ENCODE data around the gene SAMD10.
"Not testable (repeated sequence)": the region's sequence is repeated elsewhere in the genome, so short reads cannot be mapped to it uniquely, and the experiment has no call there.

SAMD10 gene

GRCh38 chr20:64000906-64001305 lies 21.5 kb upstream of the SAMD10 start:
- no peak for DNase-seq

GRCh38 chr20:63982937-63983336 lies 3.5 kb upstream of the SAMD10 start:
- DNase-seq, result no peak

- peak; percentile 93 to 97 for DNase-seq
Observed at GRCh38 chr20:63980806-63981728, 1.6 kb upstream of the SAMD10 start, which contains the start of gene PRPF6. PRPF6 (plus strand) TSS chr20:63981132; CDS start chr20:63981246, 114 bp downstream.

GRCh38 chr20:63980317-63980805 lies 919 bp upstream of the SAMD10 start:
- no peak for DNase-seq

- no peak for DNase-seq
Observed at GRCh38 chr20:63979229-63979556, 249 bp downstream of the SAMD10 start.

- peak; percentile 61 to 64 for DNase-seq
Observed at GRCh38 chr20:63978319-63979228, 868 bp downstream of the SAMD10 start.

GRCh38 chr20:63977739-63978276 lies 1.6 kb downstream of the SAMD10 start:
- no peak for DNase-seq

GRCh38 chr20:63976980-63977738 lies 2.3 kb downstream of the SAMD10 start:
- no peak for DNase-seq

- DNase-seq, result not testable (repeated sequence)
Observed at GRCh38 chr20:63976511-63976910, 2.9 kb downstream of the SAMD10 start.

GRCh38 chr20:63974402-63975200 lies 4.8 kb downstream of the SAMD10 start:
- DNase-seq, result no peak

- peak; percentile 70 to 83 for DNase-seq
Observed at GRCh38 chr20:63973636-63974401, 5.6 kb downstream of the SAMD10 start.

- no peak for DNase-seq
Observed at GRCh38 chr20:63973160-63973479, 6.3 kb downstream of the SAMD10 start.

GRCh38 chr20:63972312-63973159 lies 6.9 kb downstream of the SAMD10 start:
- no peak for DNase-seq

- not testable (repeated sequence) for DNase-seq
Observed at GRCh38 chr20:63971960-63972311, 7.5 kb downstream of the SAMD10 start.

- no peak for DNase-seq
Observed at GRCh38 chr20:63970714-63971431, 8.6 kb downstream of the SAMD10 start.

- DNase-seq, result peak in 1 of 2 experiments; percentile 51
Observed at GRCh38 chr20:63969838-63970713, 9.4 kb downstream of the SAMD10 start, which contains the start of gene ZNF512B. ZNF512B (minus strand) TSS chr20:63969930; CDS start chr20:63967950, 1,980 bp downstream.

- DNase-seq, result no peak
Observed at GRCh38 chr20:63968928-63969760, 10.3 kb downstream of the SAMD10 start.

All from SW 1271 (cell line).